IMR-90 (cell line): ENCODE measurements around the gene ZNF467. TPM values are rescaled to one million over a fixed set of nuclear protein-coding genes. Genes with fewer than 3 reads are reported as not detected.

Experiments
- ATAC-seq: fragments of 200-7000 bp; cut with Tn5 transposase; 2 replicates; pipeline ENCODE4 v1.9.1; 2020; ENCODE audit warnings: low read depth, mild to moderate bottlenecking, moderate library complexity
- BruUV-seq: library from RNA; stranded (reverse); fragments of 400-500 nt; replicated peaks from 2 replicates; lab custom pipeline; 2021; lab: Mats Ljungman, UMichigan
- CTCF ChIA-PET: fragments of 300-600 bp; formaldehyde crosslinking; extraction: SDS; loops from one replicate; lab custom pipeline; 2021; ENCODE audit warnings: antibody characterized with exemption; lab: Yijun Ruan, JAX
- POLR2A ChIA-PET: fragments of 300-600 bp; sonication (Branson Sonifier 250); formaldehyde crosslinking; loops from one replicate; lab custom pipeline; 2022; ENCODE audit warnings: antibody characterized with exemption; ENCODE audit not compliant: unreplicated experiment; lab: Charles Lee
- DNase-seq: peaks from one replicate; pipeline ENCODE4 v3.0.0; 2013
- H2AFZ ChIP-seq: replicated peaks from 2 replicates; pipeline ENCODE3; 2013; ENCODE audit warnings: low read length, mild to moderate bottlenecking; ENCODE audit not compliant: poor library complexity
- H2AK5ac ChIP-seq: 2 replicates; pipeline ENCODE4 v1.6.1; 2013; ENCODE audit warnings: low read depth, low read length, inconsistent platforms
- H2AK9ac ChIP-seq: replicated peaks from 2 replicates; pipeline ENCODE3; 2013; ENCODE audit warnings: mild to moderate bottlenecking, low read depth, low read length, moderate library complexity; ENCODE audit not compliant: poor library complexity
- H2BK120ac ChIP-seq: 2 replicates; pipeline ENCODE4 v1.6.1; 2013; ENCODE audit warnings: low read depth, low read length, inconsistent platforms
- H2BK15ac ChIP-seq: 3 replicates; pipeline ENCODE4 v1.6.1; 2013; ENCODE audit warnings: low read depth, low read length, inconsistent platforms
- H2BK20ac ChIP-seq: 2 replicates; pipeline ENCODE4 v1.6.1; 2013; ENCODE audit warnings: low read depth, mild to moderate bottlenecking, inconsistent platforms, low read length, moderate library complexity
- H2BK5ac ChIP-seq: 2 replicates; pipeline ENCODE4 v1.6.1; 2013; ENCODE audit warnings: mild to moderate bottlenecking, low read depth, low read length, inconsistent platforms; ENCODE audit not compliant: poor library complexity, severe bottlenecking
- H3K14ac ChIP-seq: replicated peaks from 2 replicates; pipeline ENCODE4 v1.6.1; 2013; ENCODE audit warnings: low read depth, low read length, inconsistent platforms
- H3K18ac ChIP-seq: 2 replicates; pipeline ENCODE4 v1.6.1; 2013; ENCODE audit warnings: low read depth, low read length, control low read depth
- H3K23ac ChIP-seq: 2 replicates; pipeline ENCODE4 v1.6.1; 2013; ENCODE audit warnings: low read depth, low read length, inconsistent platforms
- H3K27ac ChIP-seq: 2 replicates; pipeline ENCODE4 v1.5.1; 2013; ENCODE audit warnings: mild to moderate bottlenecking, control low read depth, low read length; ENCODE audit not compliant: insufficient read depth
- H3K27me3 ChIP-seq: 2 replicates; pipeline ENCODE4 v1.6.1; 2013; ENCODE audit warnings: low read length; ENCODE audit not compliant: control insufficient read depth, insufficient read depth
- H3K36me3 ChIP-seq: 2 replicates; pipeline ENCODE4 v1.6.1; 2013; ENCODE audit warnings: low read length, mixed read lengths; ENCODE audit not compliant: control insufficient read depth, insufficient read depth
- H3K4ac ChIP-seq: 2 replicates; pipeline ENCODE4 v1.6.1; 2013; ENCODE audit warnings: low read depth, low read length, inconsistent platforms
- H3K4me1 ChIP-seq: 2 replicates; pipeline ENCODE4 v1.6.1; 2013; ENCODE audit warnings: low read length, mixed read lengths; ENCODE audit not compliant: control insufficient read depth, insufficient read depth
- H3K4me2 ChIP-seq: 2 replicates; pipeline ENCODE4 v1.6.1; 2013; ENCODE audit warnings: low read depth, mild to moderate bottlenecking, control low read depth, low read length, moderate library complexity
- H3K4me3 ChIP-seq: 2 replicates; pipeline ENCODE4 v1.5.1; 2013; ENCODE audit warnings: low read depth, mild to moderate bottlenecking, control low read depth, low read length, moderate library complexity; ENCODE audit not compliant: insufficient read depth
- H3K56ac ChIP-seq: 2 replicates; pipeline ENCODE4 v1.6.1; 2013; ENCODE audit warnings: low read length, inconsistent platforms; ENCODE audit not compliant: insufficient read depth; ENCODE audit errors: extremely low read depth
- H3K79me1 ChIP-seq, 2 experiments: 2 replicates each; pipeline ENCODE4 v1.6.1; 2013; ENCODE audit warnings: low read length in 2 of 2, inconsistent platforms in 1 of 2, low read depth in 1 of 2
- H3K9ac ChIP-seq: 2 replicates; pipeline ENCODE4 v1.6.1; 2013; ENCODE audit warnings: low read depth, low read length, control low read depth
- H3K9me1 ChIP-seq: 2 replicates; pipeline ENCODE4 v1.6.1; 2013; ENCODE audit warnings: low read length, inconsistent platforms; ENCODE audit not compliant: insufficient read depth
- H3K9me3 ChIP-seq: 2 replicates; pipeline ENCODE4 v1.6.1; 2013; ENCODE audit warnings: low read length; ENCODE audit not compliant: control insufficient read depth, insufficient read depth
- H4K20me1 ChIP-seq: 2 replicates; pipeline ENCODE4 v1.6.1; 2013; ENCODE audit warnings: low read length, inconsistent platforms; ENCODE audit not compliant: insufficient read depth
- H4K5ac ChIP-seq: 2 replicates; pipeline ENCODE4 v1.6.1; 2013; ENCODE audit warnings: mild to moderate bottlenecking, low read depth, low read length, control low read depth
- H4K8ac ChIP-seq, 2 experiments: 2 replicates each; pipeline ENCODE4 v1.6.1; 2013; ENCODE audit warnings: low read depth in 2 of 2, low read length in 2 of 2, control low read depth in 1 of 2, inconsistent platforms in 1 of 2
- H4K91ac ChIP-seq: 2 replicates; pipeline ENCODE4 v1.6.1; 2013; ENCODE audit warnings: low read depth, low read length, inconsistent platforms; ENCODE audit not compliant: insufficient read depth
- BHLHE40 ChIP-seq: fragments of 150-350 bp; IDR thresholded peaks from 2 replicates; pipeline ENCODE4 v1.6.1; 2016; ENCODE audit warnings: mild to moderate bottlenecking, low read depth, low read length
- CEBPB ChIP-seq: IDR thresholded peaks from 2 replicates; pipeline ENCODE4 v1.6.1; 2012; ENCODE audit warnings: low read depth, low read length, improper control_type of control experiment
- CHD1 ChIP-seq: IDR thresholded peaks from 2 replicates; pipeline ENCODE4 v1.6.1; 2012; ENCODE audit warnings: low read depth, low read length, improper control_type of control experiment
- CTCF ChIP-seq: conservative IDR thresholded peaks from 2 replicates; pipeline ENCODE4 v1.5.1; 2012; ENCODE audit warnings: mild to moderate bottlenecking, low read depth, low read length, improper control_type of control experiment
- ELK1 ChIP-seq: fragments of 150-350 bp; IDR thresholded peaks from 2 replicates; pipeline ENCODE4 v1.6.1; 2016; ENCODE audit warnings: low read depth, mild to moderate bottlenecking, low read length, moderate library complexity, borderline replicate concordance
- FOS ChIP-seq: fragments of 150-350 bp; IDR thresholded peaks from 2 replicates; pipeline ENCODE4 v1.6.1; 2016; ENCODE audit warnings: low read depth, low read length
- MAFK ChIP-seq: IDR thresholded peaks from 2 replicates; pipeline ENCODE4 v1.6.1; 2012; ENCODE audit warnings: low read depth, low read length, improper control_type of control experiment
- MAZ ChIP-seq: IDR thresholded peaks from 2 replicates; pipeline ENCODE4 v1.6.1; 2012; ENCODE audit warnings: low read depth, mild to moderate bottlenecking, low read length, improper control_type of control experiment, moderate library complexity, borderline replicate concordance
- MXI1 ChIP-seq: IDR thresholded peaks from 2 replicates; pipeline ENCODE4 v1.6.1; 2012; ENCODE audit warnings: low read depth, mild to moderate bottlenecking, low read length, moderate library complexity, borderline replicate concordance
- NFE2L2 ChIP-seq: fragments of 150-350 bp; IDR thresholded peaks from 2 replicates; pipeline ENCODE4 v1.6.1; 2016; ENCODE audit warnings: low read depth, mild to moderate bottlenecking, low read length
- POLR2A ChIP-seq: IDR thresholded peaks from 2 replicates; pipeline ENCODE4 v1.6.1; 2012; ENCODE audit warnings: mild to moderate bottlenecking, low read depth, low read length
- RAD21 ChIP-seq: IDR thresholded peaks from 2 replicates; pipeline ENCODE4 v1.6.1; 2012; ENCODE audit warnings: low read length, improper control_type of control experiment
- RCOR1 ChIP-seq: IDR thresholded peaks from 2 replicates; pipeline ENCODE4 v1.6.1; 2012; ENCODE audit warnings: mild to moderate bottlenecking, low read length, improper control_type of control experiment; ENCODE audit not compliant: insufficient replicate concordance
- RFX5 ChIP-seq: IDR thresholded peaks from 2 replicates; pipeline ENCODE4 v1.8.0; 2012; ENCODE audit warnings: low read depth, mild to moderate bottlenecking, low read length, moderate library complexity
- SMC3 ChIP-seq: fragments of 150-350 bp; IDR thresholded peaks from 2 replicates; pipeline ENCODE4 v1.6.1; 2016; ENCODE audit warnings: low read depth, mild to moderate bottlenecking, antibody characterized with exemption, low read length, moderate library complexity
- USF2 ChIP-seq: fragments of 150-350 bp; IDR thresholded peaks from 2 replicates; pipeline ENCODE4 v1.6.1; 2017; ENCODE audit warnings: mild to moderate bottlenecking, antibody characterized with exemption, low read length, low read depth
- WGBS, 2 experiments: methylation state at CpG; one replicate each; pipeline versions ENCODE4 v1.1.5 to v1.1.7; 2013; ENCODE audit warnings: missing lambda C conversion rate in 2 of 2; ENCODE audit not compliant: insufficient read length in 1 of 2; ENCODE audit errors: extremely low coverage in 2 of 2; 5-methylcytosine and 5-hydroxymethylcytosine counted together
- dilution Hi-C: fragments of 300-500 bp; cut with HindIII; formaldehyde crosslinking; loops from one replicate; pipeline ENCODE4 v1.14.3; 2018; ENCODE audit warnings: low sequenced_read_pairs; ENCODE audit not compliant: unreplicated experiment
- in situ Hi-C: fragments of 300-500 bp; cut with MboI; formaldehyde crosslinking; loops from 3 replicates; pipeline ENCODE4 v1.14.3; 2019; ENCODE audit warnings: low sequenced_read_pairs, inconsistent platforms, mixed read lengths
- intact Hi-C: fragments of 100-400 bp; cut with micrococcal nuclease; formaldehyde crosslinking; loops from 2 replicates; pipeline ENCODE4 v1.10.0; 2022
- polyA plus RNA-seq, 3 experiments: library from polyadenylated mRNA; depleted of rRNA; stranded (reverse); fragments of >200 nt; gene quantifications; 2 replicates each; pipeline ENCODE4 v1.2.3, GENCODE V29; 2012; ENCODE audit warnings: low replicate concordance in 1 of 3
- total RNA-seq: library from RNA; depleted of rRNA; stranded (reverse); fragments of >200 nt; gene quantifications from 2 replicates; pipeline ENCODE4 v1.2.3, GENCODE V29; 2012

ZNF467 gene
- total and polyA plus RNA-seq, 2 of the 4 experiments (the other 2 are of a cell fraction), result 0.67 TPM; not detected in 1

- no peak overlapping the region for H2BK15ac ChIP-seq
- no peak overlapping the region for H2AK5ac ChIP-seq
- no peaks in the 10 kb centered on the region; the same call in 1 of the 2 replicates for H3K9me3 ChIP-seq
- H2AFZ ChIP-seq, result no peak overlapping the region
- no peak overlapping the region for H4K5ac ChIP-seq
- in situ Hi-C loops, result no loop called here
- no peaks in the 10 kb centered on the region for H3K79me1 ChIP-seq
- TF ChIP-seq MXI1, result no peak
- no peak for TF ChIP-seq MAFK
- no peak for TF ChIP-seq CTCF
- TF ChIP-seq SMC3, result no peak
- TF ChIP-seq NFE2L2, result no peak
- no peak for TF ChIP-seq RAD21
- no peak for TF ChIP-seq BHLHE40
- TF ChIP-seq MAZ, result no peak
- TF ChIP-seq FOS, result no peak
- TF ChIP-seq ELK1, result no peak
- no peak for TF ChIP-seq RFX5
- no peak for TF ChIP-seq RCOR1
- no peak for TF ChIP-seq POLR2A
- no peak for TF ChIP-seq CEBPB
- no peak for TF ChIP-seq USF2
- no peak for TF ChIP-seq CHD1
- no peak overlapping the region for H2BK5ac ChIP-seq
- H4K91ac ChIP-seq, result no peak overlapping the region
- H3K23ac ChIP-seq, result no peak overlapping the region
- H3K9ac ChIP-seq, result no peak overlapping the region
- no peaks in the 10 kb centered on the region for H3K4me1 ChIP-seq
- H4K8ac ChIP-seq, result no peak overlapping the region
- ATAC-seq (no peak), DNase-seq (no peak)
- H3K27ac ChIP-seq, result no peak overlapping the region
- no peak overlapping the region for H3K4ac ChIP-seq
- no peak overlapping the region for H2AK9ac ChIP-seq
- H3K36me3 ChIP-seq, result no peaks in the 10 kb centered on the region
- no peak overlapping the region for H3K56ac ChIP-seq
- intact Hi-C loops, result no loop called here
- H3K18ac ChIP-seq, result no peak overlapping the region
- H3K27me3 ChIP-seq, result peaks cover 25% of the 10 kb centered on the region
- H3K14ac ChIP-seq, result no peak overlapping the region
- no peak overlapping the region for H2BK120ac ChIP-seq
- H3K9me1 ChIP-seq, result no peaks in the 10 kb centered on the region
- no peak overlapping the region for H3K4me3 ChIP-seq
- ChIA-PET POLR2A (no interaction called here), CTCF (no interaction called here)
- dilution Hi-C loops, result no loop called here
- WGBS, 2 experiments, result 10% methylated on average over 2 of the region's 6 CpGs; no CpG with 5 or more reads in 1 of the 2 experiments
- H4K20me1 ChIP-seq, result no peaks in the 10 kb centered on the region
- BruUV-seq, result no TSS peak
- no peak overlapping the region for H2BK20ac ChIP-seq
- no peak overlapping the region for H3K4me2 ChIP-seq
Measured at GRCh38 chr7:149760538-149760937, 12.8 kb downstream of the ZNF467 start.
